ENCODE measurements around the gene YTHDF1.
"Not testable (repeated sequence)": the region's sequence is repeated elsewhere in the genome, so short reads cannot be mapped to it uniquely, and the experiment has no call there.

YTHDF1 gene

GRCh38 chr20:63226042-63226943 lies 10.4 kb upstream of the YTHDF1 start:
- no peak for DNase-seq

GRCh38 chr20:63225082-63225454 lies 9.1 kb upstream of the YTHDF1 start:
- DNase-seq = no peak

GRCh38 chr20:63224412-63225081 lies 8.6 kb upstream of the YTHDF1 start:
- no peak for DNase-seq

GRCh38 chr20:63223826-63224207 lies 7.9 kb upstream of the YTHDF1 start:
- DNase-seq = no peak

GRCh38 chr20:63223121-63223825 lies 7.3 kb upstream of the YTHDF1 start:
- no peak for DNase-seq

GRCh38 chr20:63222541-63222940 lies 6.6 kb upstream of the YTHDF1 start:
- DNase-seq = no peak

- DNase-seq = not testable (repeated sequence)
These were observed 5.6 kb upstream of the YTHDF1 start for GRCh38 chr20:63221400-63222053.

GRCh38 chr20:63220696-63221399 lies 4.9 kb upstream of the YTHDF1 start:
- DNase-seq = no peak

- DNase-seq = no peak
These were observed 4.1 kb upstream of the YTHDF1 start for GRCh38 chr20:63219866-63220521.

- no peak for DNase-seq
These were observed 3.5 kb upstream of the YTHDF1 start for GRCh38 chr20:63219447-63219821.

GRCh38 chr20:63218701-63219446 lies 2.9 kb upstream of the YTHDF1 start:
- no peak for DNase-seq

- DNase-seq = no peak
These were observed 1.8 kb upstream of the YTHDF1 start for GRCh38 chr20:63217706-63218105.

GRCh38 chr20:63216849-63217471 lies 1.0 kb upstream of the YTHDF1 start:
- DNase-seq = no peak

- no peak for DNase-seq
These were observed 560 bp downstream of the YTHDF1 start for GRCh38 chr20:63215101-63216040.

GRCh38 chr20:63214514-63214913 lies 1.4 kb downstream of the YTHDF1 start:
- no peak for DNase-seq

GRCh38 chr20:63212792-63213191 lies 3.1 kb downstream of the YTHDF1 start:
- no peak for DNase-seq

- DNase-seq = no peak
These were observed 3.6 kb downstream of the YTHDF1 start for GRCh38 chr20:63212393-63212730.

- DNase-seq = no peak
These were observed 5.8 kb downstream of the YTHDF1 start for GRCh38 chr20:63210011-63210605.

GRCh38 chr20:63208346-63208909 lies 7.5 kb downstream of the YTHDF1 start:
- no peak for DNase-seq
